Measurements from ENCODE around the gene BCAR3.

DNA sequence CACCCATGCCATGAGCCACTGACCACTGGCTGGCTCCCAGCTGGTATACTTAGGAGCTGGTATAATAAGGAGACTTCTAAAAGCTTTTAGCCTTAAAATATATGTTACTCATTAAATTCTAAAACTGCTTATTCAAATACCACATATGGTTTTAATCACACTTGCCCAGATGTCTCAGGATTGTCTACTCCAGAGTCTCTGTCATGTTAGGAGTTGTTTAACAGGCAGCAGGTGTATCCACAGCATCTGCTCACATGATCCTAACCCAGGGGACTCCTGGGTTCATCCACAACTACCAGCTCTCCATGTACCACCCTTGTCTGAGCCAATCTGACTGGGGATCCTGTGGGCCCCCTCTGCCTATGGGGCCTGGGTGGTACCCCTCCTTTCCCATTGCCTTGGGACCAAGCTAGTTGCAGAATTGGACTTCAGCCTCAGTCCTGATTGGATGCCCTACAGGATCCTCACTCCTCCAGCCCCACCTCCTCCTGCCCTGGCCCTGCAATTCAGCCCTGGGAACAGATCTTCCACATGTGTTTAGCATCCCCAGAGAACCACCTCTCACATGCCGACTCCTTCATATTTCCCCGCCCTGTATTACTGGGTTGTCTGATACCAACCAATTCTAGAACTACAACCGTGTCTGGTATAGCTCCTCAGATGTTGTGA, 61.3 kb downstream of the BCAR3 start:
- no peak for TF ChIP-seq CTCF (IDR thresholded peaks at IDR 0.05)
- no peak for TF ChIP-seq POLR2A (IDR thresholded peaks at IDR 0.05)

Measured in suprapubic skin (tissue), 3 donors.